OCI-LY1 (cell line): ENCODE results near the gene DNAJC30.

Experiments used
- EZH2 ChIP-seq: fragments of 200-600 bp; sonication (generic), shearing (Covaris generic); IDR thresholded peaks from 2 replicates; pipeline ENCODE4 v1.8.0; 2017; ENCODE audit warnings: borderline replicate concordance, mixed run types, mild to moderate bottlenecking, antibody characterized with exemption, low read length, moderate library complexity, mixed read lengths
- TF ChIP-seq, protein P1 (sequence below): fragments of 200-600 bp; sonication (generic), shearing (Covaris generic); IDR thresholded peaks from 2 replicates; pipeline ENCODE4 v1.5.1; 2017; ENCODE audit warnings: mild to moderate bottlenecking, antibody characterized with exemption, low read length, moderate library complexity, mixed read lengths

DNA sequence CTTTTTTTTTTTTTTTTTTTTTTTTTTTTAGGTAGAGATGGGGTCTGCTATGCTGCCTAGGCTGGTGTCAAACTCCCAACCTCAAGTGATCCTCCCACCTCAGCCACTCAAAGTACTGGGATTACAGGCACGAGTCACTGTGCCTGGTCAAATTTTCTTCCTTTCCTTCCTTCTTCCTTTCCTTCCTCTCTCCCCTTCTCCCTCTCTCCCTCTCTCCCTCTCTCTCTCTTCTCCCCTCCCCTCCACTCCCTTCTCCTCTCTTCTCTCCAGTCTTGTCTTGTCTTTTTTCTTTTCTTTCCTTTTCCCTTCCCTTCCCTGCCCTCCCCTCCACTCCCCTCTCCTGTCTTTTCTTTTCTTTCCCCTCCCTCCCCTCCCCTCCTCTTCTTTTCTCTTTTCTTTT lies 51.7 kb downstream of the DNAJC30 start:
- TF ChIP-seq, protein P1, sequence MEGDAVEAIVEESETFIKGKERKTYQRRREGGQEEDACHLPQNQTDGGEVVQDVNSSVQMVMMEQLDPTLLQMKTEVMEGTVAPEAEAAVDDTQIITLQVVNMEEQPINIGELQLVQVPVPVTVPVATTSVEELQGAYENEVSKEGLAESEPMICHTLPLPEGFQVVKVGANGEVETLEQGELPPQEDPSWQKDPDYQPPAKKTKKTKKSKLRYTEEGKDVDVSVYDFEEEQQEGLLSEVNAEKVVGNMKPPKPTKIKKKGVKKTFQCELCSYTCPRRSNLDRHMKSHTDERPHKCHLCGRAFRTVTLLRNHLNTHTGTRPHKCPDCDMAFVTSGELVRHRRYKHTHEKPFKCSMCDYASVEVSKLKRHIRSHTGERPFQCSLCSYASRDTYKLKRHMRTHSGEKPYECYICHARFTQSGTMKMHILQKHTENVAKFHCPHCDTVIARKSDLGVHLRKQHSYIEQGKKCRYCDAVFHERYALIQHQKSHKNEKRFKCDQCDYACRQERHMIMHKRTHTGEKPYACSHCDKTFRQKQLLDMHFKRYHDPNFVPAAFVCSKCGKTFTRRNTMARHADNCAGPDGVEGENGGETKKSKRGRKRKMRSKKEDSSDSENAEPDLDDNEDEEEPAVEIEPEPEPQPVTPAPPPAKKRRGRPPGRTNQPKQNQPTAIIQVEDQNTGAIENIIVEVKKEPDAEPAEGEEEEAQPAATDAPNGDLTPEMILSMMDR: no peak
- TF ChIP-seq EZH2: no peak
